ENCODE measurements around the gene LPP.

LPP gene

DNA sequence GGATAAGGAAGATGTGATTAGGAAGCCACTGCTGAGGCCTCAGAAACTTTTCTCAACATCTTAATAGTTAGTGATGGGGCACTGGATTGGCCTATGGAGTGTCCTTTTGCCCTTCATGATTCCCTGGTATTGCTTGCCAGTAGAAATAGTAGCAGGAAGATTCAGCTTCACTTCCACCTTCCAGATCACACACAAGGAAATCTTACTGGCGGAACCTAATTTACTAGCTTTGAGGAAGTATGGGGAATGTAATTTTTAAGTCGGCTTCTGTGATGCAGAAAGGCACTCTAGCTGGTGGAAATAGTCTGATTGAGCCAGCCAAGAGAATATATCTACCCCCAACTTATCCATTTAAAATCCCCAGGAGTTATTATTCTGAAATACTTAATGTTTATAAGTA, 46.5 kb downstream of the LPP start:
- DNase-seq, result no peak

DNA sequence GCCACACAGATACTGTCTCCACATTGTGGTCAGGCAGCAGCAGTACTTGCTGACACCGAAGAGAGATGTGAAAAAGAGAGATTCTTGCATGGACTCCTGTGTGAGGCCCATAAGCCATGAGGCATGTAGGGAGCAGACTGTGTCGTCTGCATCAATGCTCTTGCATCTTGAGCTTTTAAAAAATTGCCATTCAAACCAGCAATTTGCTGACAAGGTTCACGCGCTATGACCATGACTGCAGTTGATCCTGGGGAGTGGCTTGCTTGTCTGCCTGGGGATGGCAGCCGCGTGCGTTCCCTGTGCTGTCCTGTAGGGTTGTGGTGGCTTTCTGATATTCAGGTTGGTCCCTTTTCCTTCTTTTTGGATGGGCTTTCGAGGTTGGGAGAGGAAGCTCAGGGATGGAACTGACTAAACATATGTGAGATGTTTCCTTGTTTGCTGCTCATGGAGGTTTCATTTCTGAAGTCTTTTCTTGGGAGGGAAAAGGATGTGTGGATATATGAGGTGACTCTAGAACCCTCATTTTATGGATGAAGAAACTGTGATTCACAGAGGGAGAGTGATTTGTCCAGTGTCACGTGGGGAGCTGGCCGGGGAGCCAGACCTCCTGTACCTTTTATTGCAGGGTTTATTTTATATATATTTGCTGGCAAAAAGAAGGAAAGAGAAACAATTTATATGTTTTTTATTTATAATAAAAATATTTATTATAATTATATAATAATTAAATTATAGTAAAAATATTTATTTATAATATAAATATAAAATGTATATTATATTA, 48.6 kb downstream of the LPP start:
- no peak for DNase-seq

DNA sequence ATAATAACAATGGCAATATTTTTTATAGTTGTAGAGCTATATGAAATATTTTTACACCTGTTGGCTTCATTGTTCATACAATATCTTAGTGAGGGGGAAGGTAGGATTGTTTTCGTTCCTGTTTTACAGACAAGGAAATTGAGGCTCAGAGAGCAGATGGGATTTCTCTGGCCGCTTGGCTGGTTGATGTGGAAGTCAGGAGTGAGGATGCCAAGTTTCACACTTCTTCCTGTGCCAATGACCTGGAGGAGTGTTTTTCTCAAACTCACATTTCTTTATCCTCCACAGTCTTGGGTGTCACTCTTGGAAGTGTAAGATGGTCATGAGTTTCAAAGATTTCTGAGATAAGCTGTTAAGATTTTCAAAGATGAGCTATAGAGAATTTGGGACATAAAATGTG, 50.6 kb downstream of the LPP start:
- no peak for DNase-seq

DNA sequence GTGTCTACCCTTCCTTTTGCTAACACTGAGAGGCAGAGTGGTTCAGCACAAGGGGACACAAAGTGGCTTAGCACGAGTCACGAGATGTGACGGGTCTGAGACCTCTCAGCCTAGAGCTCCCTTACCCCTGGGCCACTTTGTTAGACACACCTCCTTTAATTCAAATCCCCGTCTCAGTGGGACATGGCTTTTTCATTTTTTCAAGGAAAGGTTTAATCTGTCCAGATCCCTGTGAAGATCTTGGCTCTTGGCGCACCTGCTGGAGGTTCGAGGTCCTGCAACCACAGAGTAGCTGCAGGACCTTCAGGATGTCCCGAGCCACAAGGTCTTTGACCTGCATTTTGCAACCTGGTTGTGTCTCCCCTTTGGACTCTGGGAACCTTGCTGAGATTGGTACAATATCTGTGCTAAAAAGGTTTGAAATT, 52.0 kb downstream of the LPP start:
- DNase-seq, result no peak

DNA sequence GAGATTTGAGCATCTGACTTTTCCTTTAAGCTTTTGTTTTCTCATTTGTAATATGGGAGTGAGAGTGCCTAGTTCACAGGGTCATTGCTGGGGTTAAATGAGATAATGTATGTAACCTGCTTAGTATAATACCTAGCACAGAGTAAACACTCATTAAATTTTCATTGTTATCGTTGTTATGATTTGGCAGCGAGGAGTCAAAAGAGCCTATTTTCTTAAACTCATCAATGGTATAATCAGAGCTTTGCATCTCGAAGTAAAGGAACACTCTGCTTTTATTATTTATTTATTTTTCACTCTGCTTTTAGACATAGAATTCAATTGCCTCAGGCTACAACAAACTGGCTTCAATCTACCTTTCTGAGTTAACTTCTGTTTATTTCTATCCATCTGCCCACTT, 52.8 kb downstream of the LPP start:
- no peak for DNase-seq

DNA sequence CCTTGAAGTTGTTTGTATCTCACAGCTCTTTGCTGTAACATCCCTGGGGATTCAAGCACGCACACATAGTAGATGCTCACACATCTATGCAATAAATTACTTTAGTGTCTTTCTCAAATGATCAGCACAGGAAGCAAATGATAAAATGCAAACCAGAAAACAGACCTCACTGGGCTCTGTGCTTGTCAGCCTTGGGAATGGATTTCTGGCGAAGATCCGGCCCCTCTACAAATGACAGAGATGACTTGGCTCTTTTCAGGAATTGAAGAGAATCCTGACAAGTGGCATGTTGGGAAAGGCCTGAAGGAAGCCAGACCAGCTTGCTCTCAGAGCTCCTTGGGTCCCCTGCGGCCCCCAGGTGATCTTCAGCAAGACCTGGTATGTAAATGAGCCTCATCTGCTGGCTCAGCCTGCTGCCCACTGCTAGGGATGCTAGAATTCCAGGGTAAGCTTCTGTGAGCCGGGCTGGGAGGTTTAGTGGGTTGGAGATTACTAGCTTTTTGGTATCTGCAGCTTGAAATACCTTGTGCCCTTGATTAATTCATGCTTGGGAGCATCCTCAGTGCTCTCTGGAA, 54.1 kb downstream of the LPP start:
- DNase-seq, result no peak

DNA sequence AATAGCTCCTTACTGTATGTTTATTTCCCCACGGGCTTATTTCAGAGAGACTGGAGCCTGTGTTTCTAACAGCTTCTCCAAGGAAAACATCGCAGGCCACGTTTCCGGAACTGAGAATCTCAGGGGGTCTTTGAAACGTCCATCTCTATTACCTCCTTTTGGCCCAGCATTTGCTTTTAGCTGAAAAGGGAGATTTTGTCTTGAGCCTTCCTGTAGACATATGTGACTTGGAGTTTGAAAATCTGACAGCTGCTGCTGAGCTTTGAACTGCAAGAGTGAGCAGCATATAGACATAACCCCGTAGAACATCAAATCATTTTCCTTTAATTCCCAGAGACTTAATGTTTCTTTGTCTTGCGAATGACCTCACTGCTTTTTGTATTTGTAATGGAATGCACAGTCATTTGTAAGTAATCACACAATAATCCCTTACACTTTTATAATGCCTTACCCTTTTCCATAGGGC, 54.6 kb downstream of the LPP start:
- DNase-seq, result peak; percentile 77

DNA sequence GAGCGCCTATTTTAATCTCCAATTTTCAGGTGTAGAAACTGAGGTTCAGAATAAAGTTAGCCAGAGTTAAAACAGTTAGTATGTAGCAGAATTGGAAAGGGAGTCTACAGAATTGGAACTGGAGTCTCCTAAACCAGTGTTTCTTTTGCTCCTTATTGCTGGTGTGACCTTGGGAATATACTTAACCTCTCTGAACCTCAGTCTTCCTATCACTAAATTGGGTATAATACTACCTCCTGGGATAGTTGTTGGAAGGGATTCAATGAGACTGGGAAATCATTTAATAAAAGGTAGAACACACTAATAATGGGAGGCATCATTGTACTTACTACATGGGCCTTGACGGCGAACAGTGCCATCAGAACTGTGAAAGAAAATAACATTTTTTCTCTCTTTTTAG, 55.1 kb downstream of the LPP start:
- DNase-seq, result no peak

DNA sequence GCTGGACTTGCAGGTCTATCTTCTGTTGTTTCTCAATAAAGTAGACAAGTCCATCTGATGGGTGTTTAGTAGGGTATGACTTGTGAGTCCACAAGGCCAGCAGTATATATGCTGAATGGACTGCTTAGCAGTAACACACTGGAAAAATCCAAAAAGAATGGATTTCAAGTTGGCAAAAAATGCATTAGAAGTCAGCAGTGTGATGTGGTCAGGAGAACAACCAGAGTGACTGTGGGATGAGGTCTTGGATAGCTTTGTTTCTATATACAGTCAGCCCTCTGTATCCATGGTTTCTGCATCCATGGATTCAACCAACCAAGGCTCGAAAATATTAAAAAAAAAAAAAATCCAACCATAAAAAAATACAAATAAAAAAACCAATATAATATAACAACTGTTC, 55.8 kb downstream of the LPP start:
- no peak for DNase-seq

DNA sequence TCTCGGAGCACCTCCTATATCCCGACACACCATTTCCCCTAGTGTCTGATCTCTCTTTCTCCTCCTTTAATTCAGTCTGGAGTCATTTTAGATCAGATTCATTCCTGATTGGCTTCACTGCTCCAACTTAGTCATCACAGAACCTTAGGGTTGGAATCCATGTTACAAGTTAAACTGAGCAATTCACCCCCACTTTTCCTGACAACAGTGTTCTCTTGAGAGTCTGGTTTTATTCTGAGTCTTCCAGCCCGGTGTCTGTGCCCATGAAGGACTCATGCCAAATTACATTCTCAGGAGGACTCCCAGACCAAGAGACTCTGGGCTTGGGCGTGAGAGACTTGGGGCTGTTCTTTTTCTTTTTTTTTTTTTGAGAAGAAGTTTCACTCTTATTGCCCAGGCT, 57.5 kb downstream of the LPP start:
- DNase-seq, result no peak

DNA sequence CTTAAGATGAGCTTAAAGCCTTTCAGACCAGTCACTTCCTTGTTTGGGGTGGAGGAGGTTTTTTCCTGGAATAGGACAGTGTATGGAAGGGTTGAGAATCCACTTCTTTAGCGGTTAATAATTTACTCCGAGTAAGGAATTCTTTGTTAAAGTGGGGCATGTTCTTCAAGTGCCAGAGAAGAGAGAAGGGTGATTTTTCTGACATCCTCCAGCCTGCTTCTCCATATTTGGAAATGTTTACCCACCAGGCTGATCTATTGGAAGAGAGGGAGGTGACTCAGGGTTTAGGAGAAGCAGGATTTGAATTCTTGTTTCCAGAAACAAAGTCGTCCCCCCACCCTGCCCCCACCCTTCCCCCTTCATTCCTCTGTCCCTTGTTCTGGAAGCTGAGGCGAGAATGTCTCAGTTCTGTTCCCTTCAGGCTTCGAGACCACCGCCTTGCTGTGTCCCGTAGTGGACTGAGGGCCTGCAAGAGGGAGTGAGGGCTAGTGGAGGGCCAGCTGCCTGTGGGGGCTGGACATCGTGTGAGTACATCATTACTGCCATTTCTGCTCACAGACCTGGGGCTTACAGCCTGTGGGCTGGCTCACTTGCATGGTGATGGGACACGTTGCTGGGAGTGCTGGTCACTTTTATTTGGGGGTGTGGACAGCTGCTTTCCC, 58.5 kb downstream of the LPP start:
- DNase-seq, result peak; percentile 97

DNA sequence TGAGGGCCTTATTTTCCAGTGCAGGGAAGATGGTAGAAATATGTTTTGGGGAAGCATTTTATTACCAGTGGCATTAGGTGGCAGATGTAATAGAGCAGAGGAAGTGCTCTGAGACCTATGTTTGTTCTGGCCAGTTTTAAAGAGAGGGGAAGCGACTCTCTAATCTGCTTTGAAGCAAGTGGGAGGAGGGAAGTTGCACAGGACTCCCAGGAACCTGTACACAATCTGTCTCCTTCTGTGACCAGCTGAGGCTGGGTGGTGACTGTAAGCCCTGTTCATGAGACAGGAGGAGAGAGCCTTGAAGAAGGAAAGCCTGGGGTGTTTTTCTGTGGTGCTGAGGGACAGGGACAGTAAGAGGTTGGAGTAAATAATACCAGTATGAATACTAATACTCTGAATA, 60.5 kb downstream of the LPP start:
- DNase-seq, result peak; percentile 22

DNA sequence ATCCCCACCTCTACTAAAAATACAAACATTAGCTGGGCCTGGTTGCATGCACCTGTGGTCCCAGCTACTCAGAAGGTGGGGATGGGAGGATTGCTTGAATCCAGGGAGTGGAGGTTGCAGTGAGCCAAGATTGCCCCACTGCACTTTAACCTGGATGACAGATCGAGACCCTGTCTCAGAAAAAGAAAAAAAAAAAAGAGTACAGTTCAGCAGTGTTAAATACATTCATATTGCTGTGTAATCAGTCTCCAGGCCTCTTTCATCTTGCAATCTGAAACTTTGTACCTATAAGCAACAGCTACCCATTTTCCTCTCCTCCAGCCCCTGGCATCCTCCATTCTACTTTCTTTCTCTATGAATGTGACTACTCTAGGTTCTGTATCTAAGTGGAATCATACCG, 61.2 kb downstream of the LPP start:
- no peak for DNase-seq

DNA sequence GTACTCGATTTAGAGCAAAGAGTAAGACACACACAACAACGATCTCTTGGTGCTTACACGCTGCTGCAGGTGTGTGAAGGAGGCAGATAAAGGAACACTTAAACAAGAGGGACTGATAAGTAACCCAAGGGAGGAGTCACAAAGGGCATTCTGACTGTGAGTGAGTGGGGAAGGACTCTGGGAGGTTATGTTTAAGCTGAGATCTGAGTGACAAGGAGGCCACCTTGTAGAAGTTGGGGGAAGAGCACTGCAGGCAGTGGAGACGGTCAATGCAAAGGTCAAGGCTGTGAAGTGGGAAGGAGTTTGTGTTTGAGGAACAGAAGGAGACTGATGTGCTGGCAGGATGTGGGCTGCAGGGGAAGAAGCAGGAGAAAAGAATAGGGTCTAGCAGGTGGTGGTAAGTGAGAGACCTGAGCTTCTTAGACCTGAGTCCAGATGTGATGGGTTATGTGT, 63.1 kb downstream of the LPP start:
- DNase-seq, result no peak

DNA sequence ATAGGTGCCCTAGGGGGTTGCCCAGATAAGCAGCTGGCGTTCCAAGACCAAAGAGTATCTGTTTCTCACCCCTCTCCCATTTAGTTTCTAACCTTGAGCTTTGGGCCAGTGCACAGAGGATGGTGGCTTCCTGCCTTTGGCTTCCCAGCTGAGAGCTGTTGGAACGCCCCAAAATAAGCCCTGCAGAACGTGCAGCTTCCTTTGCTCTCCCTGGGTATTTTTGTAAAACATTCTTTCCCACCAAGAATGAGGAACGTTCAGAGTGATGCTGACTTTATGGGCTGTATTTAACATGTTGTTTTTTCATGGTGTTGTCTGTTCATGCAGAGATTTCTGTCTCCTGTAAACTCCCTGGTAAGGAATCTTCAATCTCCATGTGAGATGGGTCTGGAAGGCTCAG, 63.8 kb downstream of the LPP start:
- no peak for DNase-seq

DNA sequence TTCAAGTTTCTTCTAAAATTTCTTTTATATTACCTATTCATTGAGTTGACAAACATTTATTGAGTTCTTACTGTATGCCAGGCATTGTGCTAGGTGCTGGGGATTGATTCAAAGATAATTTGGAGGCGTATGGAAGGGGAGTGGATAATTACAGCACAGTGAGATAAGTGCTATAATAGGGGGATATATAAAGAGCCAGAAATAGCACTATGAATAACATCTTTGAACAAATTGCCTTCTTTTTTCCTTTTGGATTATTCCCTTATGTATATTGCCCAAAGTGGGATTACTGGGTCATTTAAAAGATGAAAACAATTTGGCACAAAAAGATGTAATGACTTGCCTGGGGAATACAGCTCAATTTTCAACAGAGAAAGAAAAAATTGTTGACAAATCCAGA, 64.6 kb downstream of the LPP start:
- DNase-seq, result no peak

DNA sequence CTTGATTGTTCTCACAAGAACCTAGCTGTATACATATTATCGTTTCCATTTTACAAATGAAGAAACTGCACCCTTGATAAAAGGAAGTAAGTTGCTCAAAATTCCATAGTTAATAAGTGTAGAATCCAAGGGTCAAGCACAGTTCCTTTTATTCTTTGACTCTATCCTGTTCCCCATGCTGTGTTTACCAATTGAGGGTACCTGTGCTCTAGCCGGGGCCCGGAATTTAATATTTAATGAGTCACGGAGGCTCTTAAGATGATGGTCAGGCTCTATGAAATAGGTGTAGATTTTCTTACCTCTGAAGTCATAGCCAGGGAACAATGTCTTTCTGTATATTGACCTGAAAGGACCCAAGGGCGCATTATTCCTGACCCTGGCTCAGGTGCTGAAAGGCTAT, 65.2 kb downstream of the LPP start:
- DNase-seq, result no peak

DNA sequence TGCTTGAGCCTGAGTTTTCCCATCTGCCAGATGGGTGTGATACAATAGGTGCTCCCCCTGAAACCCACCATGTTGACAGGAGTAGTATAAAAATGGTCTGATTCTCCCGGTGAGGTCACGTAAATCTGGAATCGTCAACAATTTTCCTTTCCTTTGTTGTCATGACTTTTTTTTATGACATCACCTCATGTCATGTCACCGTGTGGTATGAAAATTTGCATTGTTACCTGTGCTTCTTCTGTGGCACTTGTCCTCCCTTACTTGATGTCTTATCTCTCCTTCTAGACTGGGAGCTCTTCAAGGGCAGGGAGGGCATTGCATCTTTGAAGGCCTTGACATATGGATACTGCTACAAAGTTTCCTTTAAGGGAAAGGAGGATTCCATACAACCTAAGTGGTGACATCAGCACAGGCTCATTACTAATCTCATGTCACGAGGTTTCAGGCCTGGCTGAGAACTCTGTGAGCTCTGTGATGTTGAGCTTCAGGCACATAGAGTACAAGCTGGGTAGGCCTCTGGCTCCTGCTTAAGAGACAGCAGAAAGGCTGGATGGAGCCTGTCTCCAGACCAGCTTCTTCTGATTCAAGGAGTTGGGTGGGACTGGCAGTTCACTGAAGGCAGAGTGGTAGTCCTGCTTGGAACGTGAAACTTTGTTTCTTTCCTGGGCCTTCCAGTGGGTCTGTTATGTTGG, 66.3 kb downstream of the LPP start:
- DNase-seq, result peak; percentile 84

DNA sequence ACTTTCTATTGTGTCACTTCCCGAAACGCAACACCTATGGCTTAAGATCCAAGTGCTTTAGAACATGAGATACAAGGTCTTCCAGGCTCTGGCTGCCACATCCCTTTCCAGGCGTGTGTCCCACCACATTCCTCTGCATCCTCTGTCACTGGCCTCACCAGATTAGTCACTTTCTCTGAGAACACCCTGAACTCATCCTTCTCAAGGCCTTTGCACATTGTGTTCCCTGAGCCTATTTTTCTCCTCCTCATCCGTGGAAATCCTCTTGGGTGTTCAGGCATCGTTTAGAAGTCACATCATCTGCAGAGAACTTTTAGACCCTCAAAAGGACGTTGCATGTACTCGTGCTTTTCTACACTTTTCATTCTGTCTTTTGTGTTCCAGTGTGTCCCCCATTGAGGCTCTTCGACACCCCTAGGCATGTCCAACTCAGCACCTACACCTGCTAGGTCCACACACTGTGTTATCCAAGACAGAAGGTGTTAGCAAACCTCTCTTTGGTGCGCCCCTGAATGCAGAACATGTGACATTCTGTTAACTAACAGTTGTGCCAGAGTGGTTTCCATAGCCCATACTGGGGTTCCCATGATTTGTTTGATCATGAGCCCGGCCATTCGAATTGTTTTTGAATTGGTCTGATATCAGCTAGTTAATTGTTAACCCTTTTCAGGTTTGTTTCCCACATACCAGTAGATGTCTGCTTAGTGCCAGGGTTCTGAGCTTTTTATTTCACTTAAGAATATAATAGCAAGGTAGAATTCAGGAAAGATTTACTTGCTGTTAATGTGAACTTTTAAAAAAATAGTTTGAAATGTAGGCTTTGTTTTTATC, 67.2 kb downstream of the LPP start:
- DNase-seq, result peak; percentile 87

DNA sequence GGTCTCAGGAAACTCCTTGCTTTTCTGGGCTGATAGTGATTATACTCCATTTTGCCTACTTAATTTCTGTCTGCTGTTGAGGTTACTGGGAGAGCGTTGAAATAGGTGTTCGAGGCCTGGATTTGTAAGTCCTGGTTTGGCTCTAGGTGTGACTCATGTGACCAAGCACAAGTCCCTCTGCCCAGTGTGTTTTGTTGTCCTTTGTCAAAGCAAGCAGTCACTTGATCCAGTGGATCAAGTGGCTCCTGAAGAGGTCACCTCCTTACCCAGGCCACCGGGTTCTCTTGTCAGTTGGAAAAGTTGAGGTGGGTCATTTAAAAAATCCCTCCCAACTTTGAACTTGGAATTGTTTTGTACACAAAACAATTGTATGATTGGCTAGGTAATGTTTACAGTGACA, 70.0 kb downstream of the LPP start:
- no peak for DNase-seq

DNA sequence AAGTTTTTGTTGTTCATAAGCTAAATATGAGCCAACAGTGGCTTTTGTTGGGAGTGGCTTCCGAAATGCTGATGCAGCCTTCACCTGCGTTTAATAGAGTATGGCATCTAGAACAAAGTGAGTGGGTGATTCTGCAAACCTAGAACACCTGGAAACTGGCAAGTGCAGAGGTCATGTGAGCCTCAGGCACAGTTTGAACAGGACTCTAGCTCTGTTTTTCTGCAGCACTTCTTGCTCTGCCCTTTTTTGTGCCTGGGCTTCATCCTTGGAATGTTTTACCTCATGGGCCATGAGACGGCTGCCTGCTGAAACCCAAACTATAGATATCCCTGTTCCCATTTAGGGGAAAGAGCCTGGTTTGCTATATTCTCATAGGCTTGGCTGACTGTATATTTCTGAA, 73.5 kb downstream of the LPP start:
- no peak for DNase-seq

DNA sequence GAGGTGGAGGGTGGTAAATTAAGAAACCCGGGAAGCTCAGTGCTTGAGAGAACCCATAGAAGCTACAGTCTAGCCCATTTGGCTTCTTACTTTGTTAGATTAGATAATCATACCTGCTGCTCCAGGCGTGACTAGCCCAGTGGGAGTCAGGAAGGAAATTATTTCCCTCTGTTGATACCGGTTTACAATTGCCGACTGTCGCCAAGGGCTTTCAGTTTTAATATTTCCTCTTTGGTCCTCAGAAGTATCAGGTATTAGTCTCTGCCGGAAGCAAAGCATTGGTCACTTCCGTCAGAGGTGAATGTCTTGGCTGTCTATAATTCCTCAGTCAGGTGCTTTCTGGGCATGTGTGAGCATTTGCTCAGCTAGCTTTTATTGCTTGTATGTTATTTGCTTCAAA, 75.2 kb downstream of the LPP start:
- DNase-seq, result no peak

DNA sequence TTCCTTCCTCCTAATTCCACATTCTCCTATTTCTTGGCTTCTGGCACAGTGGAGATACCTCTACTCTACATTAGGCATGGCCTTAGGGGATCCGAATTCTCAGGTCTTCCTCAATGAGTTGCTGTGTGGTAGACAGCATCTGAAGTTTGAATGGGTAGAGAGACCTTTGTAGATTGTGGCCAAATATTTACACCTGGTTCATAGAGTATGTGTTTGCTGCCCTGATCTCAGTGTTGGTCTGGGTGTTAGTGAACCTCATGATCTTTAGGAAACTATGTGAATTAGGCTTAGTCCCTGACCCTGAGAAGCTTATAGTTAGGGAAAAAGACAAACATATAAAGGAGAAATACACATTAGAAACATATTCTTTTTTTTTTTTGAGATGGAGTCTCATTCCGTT, 75.8 kb downstream of the LPP start:
- no peak for DNase-seq

Data from HCEC 1CT (cell line).